BE2C (cell line): ENCODE measurements around the gene RTN3.

Source experiments
- DNase-seq: peaks from one replicate; pipeline ENCODE4 v3.0.0-alpha.2; 2020
- H3K27me3 ChIP-seq: fragments of 250-450 bp; sonication (Bioruptor Pico); 2 replicates; pipeline ENCODE4 v1.5.1; 2020; ENCODE audit warnings: mild to moderate bottlenecking
- H3K36me3 ChIP-seq: fragments of 250-450 bp; sonication (Bioruptor Pico); 2 replicates; pipeline ENCODE4 v1.5.1; 2020; ENCODE audit warnings: mild to moderate bottlenecking
- H3K4me1 ChIP-seq: fragments of 250-450 bp; sonication (Bioruptor Pico); 2 replicates; pipeline ENCODE4 v1.5.1; 2020
- H3K4me3 ChIP-seq: 2 replicates; pipeline ENCODE4 v1.5.1; 2011; ENCODE audit warnings: low read depth, low read length
- H3K9me3 ChIP-seq: fragments of 250-450 bp; sonication (Bioruptor Pico); 2 replicates; pipeline ENCODE4 v1.5.1; 2020
- TF ChIP-seq, protein P1 (sequence below): IDR thresholded peaks from 2 replicates; pipeline ENCODE4 v1.5.1; 2012; ENCODE audit warnings: mild to moderate bottlenecking, low read depth, low read length

The RTN3 gene

DNA sequence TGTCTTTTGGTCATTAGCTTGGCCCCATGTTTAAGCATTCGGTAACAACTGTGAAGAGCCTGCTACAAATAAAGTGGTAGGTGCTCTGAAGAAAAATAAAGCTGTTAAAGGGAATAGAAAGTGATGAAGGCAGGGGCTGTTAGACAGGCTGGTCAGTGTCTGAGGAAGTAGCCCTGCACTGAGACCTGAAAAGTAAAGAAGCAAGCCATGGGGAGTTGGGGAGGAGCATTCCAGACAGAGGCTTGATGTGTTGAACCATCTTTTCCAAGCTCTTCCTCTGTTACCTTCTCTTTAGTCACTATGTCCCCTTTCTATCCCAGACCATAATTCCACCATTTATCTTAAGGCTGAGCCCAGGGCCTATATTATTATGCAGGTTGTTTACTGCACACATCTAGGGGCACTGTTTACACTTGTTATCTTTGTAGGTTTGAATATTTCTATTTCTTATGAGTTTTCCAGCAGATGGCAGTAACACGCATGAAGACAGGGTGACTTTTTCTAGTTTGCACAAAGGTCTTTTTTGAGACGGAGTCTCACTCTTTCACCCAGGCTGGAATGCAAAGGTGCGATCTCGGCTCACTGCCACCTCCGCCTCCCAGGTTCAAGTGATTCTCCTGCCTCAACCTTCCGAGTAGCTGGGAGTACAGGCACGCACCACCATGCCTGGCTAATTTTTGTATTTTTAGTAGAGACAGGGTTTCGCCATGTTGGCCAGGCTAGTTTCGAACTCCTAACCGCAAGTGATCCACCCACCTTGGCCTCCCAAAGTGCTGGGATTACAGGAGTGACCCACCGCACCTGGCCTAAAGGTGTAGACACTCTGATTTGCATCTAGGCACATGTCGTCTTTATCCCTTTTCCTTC lies 64.2 kb downstream of the RTN3 start:
- Histone ChIP-seq H3K27me3 (no peaks in the 10 kb centered on the region), H3K36me3 (no peaks in the 10 kb centered on the region), H3K4me1 (no peaks in the 10 kb centered on the region), H3K4me3 (no peak overlapping the region), H3K9me3 (no peaks in the 10 kb centered on the region)
- DNase-seq = no peak
- TF ChIP-seq, protein P1, sequence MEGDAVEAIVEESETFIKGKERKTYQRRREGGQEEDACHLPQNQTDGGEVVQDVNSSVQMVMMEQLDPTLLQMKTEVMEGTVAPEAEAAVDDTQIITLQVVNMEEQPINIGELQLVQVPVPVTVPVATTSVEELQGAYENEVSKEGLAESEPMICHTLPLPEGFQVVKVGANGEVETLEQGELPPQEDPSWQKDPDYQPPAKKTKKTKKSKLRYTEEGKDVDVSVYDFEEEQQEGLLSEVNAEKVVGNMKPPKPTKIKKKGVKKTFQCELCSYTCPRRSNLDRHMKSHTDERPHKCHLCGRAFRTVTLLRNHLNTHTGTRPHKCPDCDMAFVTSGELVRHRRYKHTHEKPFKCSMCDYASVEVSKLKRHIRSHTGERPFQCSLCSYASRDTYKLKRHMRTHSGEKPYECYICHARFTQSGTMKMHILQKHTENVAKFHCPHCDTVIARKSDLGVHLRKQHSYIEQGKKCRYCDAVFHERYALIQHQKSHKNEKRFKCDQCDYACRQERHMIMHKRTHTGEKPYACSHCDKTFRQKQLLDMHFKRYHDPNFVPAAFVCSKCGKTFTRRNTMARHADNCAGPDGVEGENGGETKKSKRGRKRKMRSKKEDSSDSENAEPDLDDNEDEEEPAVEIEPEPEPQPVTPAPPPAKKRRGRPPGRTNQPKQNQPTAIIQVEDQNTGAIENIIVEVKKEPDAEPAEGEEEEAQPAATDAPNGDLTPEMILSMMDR = peak; percentile 21

DNA sequence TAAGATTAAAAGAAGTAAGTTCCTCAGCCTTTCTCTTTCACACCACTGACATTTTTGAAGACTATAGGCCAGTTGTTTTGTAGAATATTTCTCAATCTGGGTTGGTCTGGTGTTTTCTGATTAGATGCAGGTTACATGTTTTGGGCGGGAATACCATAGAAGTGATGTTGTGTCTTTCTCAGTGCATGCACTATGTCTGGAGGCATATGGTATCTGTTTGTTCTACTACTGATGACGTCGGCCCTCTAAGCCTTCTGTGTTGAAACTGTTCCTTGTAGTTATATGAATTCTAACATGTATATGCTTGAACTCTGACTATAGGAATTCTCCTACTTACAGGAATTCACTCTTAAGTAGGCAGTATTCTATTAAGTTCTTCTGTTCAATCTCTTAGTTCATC lies 65.7 kb downstream of the RTN3 start:
- TF ChIP-seq, protein P1 = no peak
- no peak for DNase-seq
- Histone ChIP-seq H3K4me1 (no peaks in the 10 kb centered on the region), H3K9me3 (no peaks in the 10 kb centered on the region), H3K36me3 (peaks cover 3% of the 10 kb centered on the region), H3K4me3 (no peak overlapping the region), H3K27me3 (no peaks in the 10 kb centered on the region)

DNA sequence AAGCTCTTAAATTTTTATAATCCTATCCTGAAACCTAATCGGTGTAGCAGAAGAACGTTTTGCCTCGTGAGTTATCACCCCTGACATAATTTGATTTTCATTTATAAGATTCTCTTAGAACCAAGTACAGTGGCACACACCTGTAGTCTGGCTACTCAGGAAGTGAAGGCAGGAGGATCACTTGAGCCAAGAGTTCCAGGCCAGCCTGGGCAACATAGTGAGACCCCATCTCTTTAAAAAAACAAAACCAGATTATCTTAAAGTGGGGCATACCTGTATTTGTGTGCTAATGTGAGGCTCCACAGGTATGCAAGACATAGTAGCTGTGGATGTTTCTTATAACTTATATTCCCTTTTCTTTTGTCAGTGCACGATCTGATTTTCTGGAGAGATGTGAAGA lies 68.3 kb downstream of the RTN3 start:
- Histone ChIP-seq H3K4me1 (no peaks in the 10 kb centered on the region), H3K9me3 (no peaks in the 10 kb centered on the region), H3K27me3 (no peaks in the 10 kb centered on the region), H3K36me3 (peaks cover 8% of the 10 kb centered on the region), H3K4me3 (no peak overlapping the region)
- no peak for DNase-seq
- TF ChIP-seq, protein P1 = no peak

DNA sequence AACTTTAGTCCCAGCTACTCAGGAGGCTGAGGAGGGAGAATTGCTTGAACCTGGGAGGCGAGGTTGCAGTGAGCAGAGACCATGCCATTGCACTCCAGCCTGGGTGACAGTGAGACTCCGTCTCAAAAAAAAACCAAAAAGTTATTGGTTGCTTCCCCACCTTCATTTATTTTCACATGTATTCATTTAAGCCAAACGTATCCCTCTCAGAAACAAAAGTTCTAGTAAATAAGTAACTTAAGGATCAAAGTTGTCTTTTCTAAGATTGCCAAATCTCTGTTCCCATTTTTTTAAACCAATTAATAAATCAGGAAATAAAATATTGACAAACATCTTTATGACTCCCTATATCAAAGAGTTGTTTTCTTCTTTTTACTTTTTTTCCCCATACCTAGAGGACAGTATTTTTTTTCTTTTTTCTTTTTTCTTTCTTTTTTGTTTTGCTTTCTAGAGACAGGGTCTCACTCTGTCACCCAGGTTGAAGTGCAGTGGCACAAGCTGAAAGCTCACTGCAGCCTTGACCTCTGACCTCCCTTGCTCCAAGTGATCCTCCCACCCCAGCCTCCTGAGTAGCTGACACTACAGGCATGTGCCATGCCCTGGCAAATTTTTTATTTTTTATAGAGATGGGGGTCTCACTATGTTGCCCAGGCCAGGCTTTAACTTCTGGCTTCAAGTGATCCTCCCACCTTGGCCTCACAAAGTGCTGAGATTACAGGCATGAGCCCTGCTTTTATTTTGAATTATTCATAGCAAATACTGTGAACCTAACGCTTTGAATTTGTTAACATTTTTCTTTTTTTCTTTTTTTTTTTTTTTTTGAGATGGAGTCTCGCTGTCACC lies 75.8 kb downstream of the RTN3 start:
- H3K27me3 ChIP-seq = no peaks in the 10 kb centered on the region
- H3K4me1 ChIP-seq = no peaks in the 10 kb centered on the region
- H3K4me3 ChIP-seq = no peak overlapping the region
- peaks cover 5% of the 10 kb centered on the region; the same call in 1 of the 2 replicates for H3K36me3 ChIP-seq
- no peak for DNase-seq
- TF ChIP-seq, protein P1 = no peak
- no peaks in the 10 kb centered on the region for H3K9me3 ChIP-seq

DNA sequence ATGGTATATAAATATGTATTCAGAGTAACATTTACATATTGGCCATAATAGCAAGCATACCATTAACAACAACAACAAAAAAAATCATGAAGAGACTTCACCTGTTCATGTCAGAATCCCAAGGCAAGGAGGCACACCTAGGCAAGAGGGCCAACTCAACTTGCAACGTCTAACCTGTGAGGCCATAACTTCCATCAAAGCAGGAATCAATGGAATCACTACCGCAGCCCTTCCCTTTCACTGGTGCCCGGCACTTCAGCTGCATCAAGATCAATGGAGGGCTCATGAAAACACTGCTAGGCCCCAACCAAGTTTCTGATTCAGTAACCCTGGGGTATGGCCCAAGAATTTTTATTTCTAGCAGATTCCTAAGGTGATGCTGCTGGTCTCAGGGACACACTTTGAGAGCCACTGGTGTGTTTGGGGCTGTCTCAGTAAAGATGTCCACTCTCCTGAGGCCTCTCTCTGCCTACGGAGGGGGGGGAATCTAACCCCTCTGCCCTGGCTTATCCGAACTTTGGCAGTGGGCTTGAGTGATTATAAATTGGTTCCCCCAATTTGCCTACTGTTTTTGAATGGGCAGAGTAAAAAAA lies 79.3 kb downstream of the RTN3 start:
- Histone ChIP-seq H3K4me3 (no peak overlapping the region), H3K36me3 (no peaks in the 10 kb centered on the region; the same call in 1 of the 2 replicates), H3K9me3 (no peaks in the 10 kb centered on the region), H3K4me1 (no peaks in the 10 kb centered on the region), H3K27me3 (no peaks in the 10 kb centered on the region)
- DNase-seq = no peak
- TF ChIP-seq, protein P1 = no peak
